Small intestine (tissue), 16 donors: ENCODE data around the gene PPIL4. TPM values are rescaled to one million over a fixed set of nuclear protein-coding genes. Genes with fewer than 3 reads are reported as not detected.

Experiments
- DNase-seq, 2 donors: peaks; one replicate each; pipeline versions ENCODE4 v3.0.0 to v3.0.0-alpha.2; 2013
- FAIRE-seq: peaks from 2 replicates; lab custom pipeline; 2012; peaks lifted over from hg19 to GRCh38; lab: Jason Lieb, UNC
- H3K27ac ChIP-seq, 3 donors: one replicate each; pipeline ENCODE4 v1.5.1; 2013; ENCODE audit warnings: low read length in 2 of 3, mild to moderate bottlenecking in 2 of 3, control low read depth in 1 of 3, inconsistent platforms in 1 of 3, low read depth in 1 of 3, moderate library complexity in 1 of 3
- H3K27me3 ChIP-seq, 3 donors: one replicate each; pipeline ENCODE4 v1.6.1; 2013; ENCODE audit warnings: low read length in 3 of 3, inconsistent platforms in 1 of 3; ENCODE audit not compliant: control insufficient read depth in 3 of 3, insufficient read depth in 3 of 3
- H3K36me3 ChIP-seq, 3 donors: one replicate each; pipeline ENCODE4 v1.6.1; 2013; ENCODE audit warnings: low read length in 3 of 3, inconsistent platforms in 1 of 3, low read depth in 1 of 3, mild to moderate bottlenecking in 1 of 3, moderate library complexity in 1 of 3; ENCODE audit not compliant: control insufficient read depth in 3 of 3, insufficient read depth in 2 of 3
- H3K4me1 ChIP-seq, 3 donors: one replicate each; pipeline ENCODE4 v1.6.1; 2013; ENCODE audit warnings: low read length in 2 of 3, inconsistent platforms in 1 of 3, low read depth in 1 of 3, mild to moderate bottlenecking in 1 of 3, moderate library complexity in 1 of 3; ENCODE audit not compliant: control insufficient read depth in 3 of 3, insufficient read depth in 2 of 3
- H3K4me3 ChIP-seq, 3 donors: one replicate each; pipeline ENCODE4 v1.5.1; 2013; ENCODE audit warnings: low read length in 3 of 3, control low read depth in 1 of 3, inconsistent platforms in 1 of 3, low read depth in 1 of 3, mild to moderate bottlenecking in 1 of 3, moderate library complexity in 1 of 3
- H3K9me3 ChIP-seq, 2 donors: one replicate each; pipeline ENCODE4 v1.6.1; 2013; ENCODE audit warnings: low read depth in 1 of 2, low read length in 1 of 2; ENCODE audit not compliant: control insufficient read depth in 2 of 2, insufficient read depth in 1 of 2
- WGBS, 3 donors: extraction: QIAGEN DNeasy Blood & Tissue Kit; methylation state at CpG; one replicate each; pipeline ENCODE4 v1.1.7; 2013; 5-methylcytosine and 5-hydroxymethylcytosine counted together
- long read RNA-seq, 10 donors: transcript quantifications; one replicate each; lab custom pipeline, GENCODE V29; 2026
- polyA plus RNA-seq, 4 donors: library from polyadenylated mRNA; stranded (reverse) in 3 of 4; unstranded in 1 of 4; fragments of 200-250 nt in 3 of 4; fragments of 120-200 nt in 1 of 4; gene quantifications; one replicate each; pipeline versions ENCODE4 v1.2.1 to v1.2.3, GENCODE V29; 2013
- donor health status: healthy with polysubstance abuse.
- donor health status: control.
- donor health status: control.
- donor health status: Bipolar disorder and iron deficiency.
- donor health status: healthy.

Gene PPIL4, protein sequence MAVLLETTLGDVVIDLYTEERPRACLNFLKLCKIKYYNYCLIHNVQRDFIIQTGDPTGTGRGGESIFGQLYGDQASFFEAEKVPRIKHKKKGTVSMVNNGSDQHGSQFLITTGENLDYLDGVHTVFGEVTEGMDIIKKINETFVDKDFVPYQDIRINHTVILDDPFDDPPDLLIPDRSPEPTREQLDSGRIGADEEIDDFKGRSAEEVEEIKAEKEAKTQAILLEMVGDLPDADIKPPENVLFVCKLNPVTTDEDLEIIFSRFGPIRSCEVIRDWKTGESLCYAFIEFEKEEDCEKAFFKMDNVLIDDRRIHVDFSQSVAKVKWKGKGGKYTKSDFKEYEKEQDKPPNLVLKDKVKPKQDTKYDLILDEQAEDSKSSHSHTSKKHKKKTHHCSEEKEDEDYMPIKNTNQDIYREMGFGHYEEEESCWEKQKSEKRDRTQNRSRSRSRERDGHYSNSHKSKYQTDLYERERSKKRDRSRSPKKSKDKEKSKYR
- 10 to 100 TPM; 15.1 to 34.8 (median 16.2) TPM for polyA plus RNA-seq
- long read RNA-seq, donor 1, transcript PPIL4-201 (13 exons, 2,232 nt), result major isoform, 10 of 22 reads
- long read RNA-seq, donor 1, partial matches to known transcripts, result 11 of 22 reads
- long read RNA-seq, donor 1, other reads (novel, unspliced or antisense), result 0 of 22 reads
- long read RNA-seq, donor 2, partial matches to known transcripts, result 0 of 1 reads
- long read RNA-seq, donor 2, other reads (novel, unspliced or antisense), result 0 of 1 reads
- long read RNA-seq, donor 3, partial matches to known transcripts, result 0 of 3 reads
- long read RNA-seq, donor 3, other reads (novel, unspliced or antisense), result 0 of 3 reads
- long read RNA-seq, donor 4, result 0 reads
- long read RNA-seq, donor 5, partial matches to known transcripts, result 0 of 3 reads
- long read RNA-seq, donor 5, other reads (novel, unspliced or antisense), result 0 of 3 reads
- long read RNA-seq, donor 6, transcript PPIL4-201 (13 exons, 2,232 nt), result major isoform, 6 of 7 reads
- long read RNA-seq, donor 6, partial matches to known transcripts, result 0 of 7 reads
- long read RNA-seq, donor 6, other reads (novel, unspliced or antisense), result 0 of 7 reads
- long read RNA-seq, donor 7, transcript PPIL4-201 (13 exons, 2,232 nt), result major isoform, 9 of 9 reads
- long read RNA-seq, donor 7, partial matches to known transcripts, result 0 of 9 reads
- long read RNA-seq, donor 7, other reads (novel, unspliced or antisense), result 0 of 9 reads
- long read RNA-seq, donor 8, result 0 reads
- long read RNA-seq, donor 9, partial matches to known transcripts, result 0 of 1 reads
- long read RNA-seq, donor 9, other reads (novel, unspliced or antisense), result 0 of 1 reads
- long read RNA-seq, donor 10, transcript PPIL4-201 (13 exons, 2,232 nt), result major isoform, 8 of 63 reads
- long read RNA-seq, donor 10, partial matches to known transcripts, result 55 of 63 reads
- long read RNA-seq, donor 10, other reads (novel, unspliced or antisense), result 0 of 63 reads

DNA sequence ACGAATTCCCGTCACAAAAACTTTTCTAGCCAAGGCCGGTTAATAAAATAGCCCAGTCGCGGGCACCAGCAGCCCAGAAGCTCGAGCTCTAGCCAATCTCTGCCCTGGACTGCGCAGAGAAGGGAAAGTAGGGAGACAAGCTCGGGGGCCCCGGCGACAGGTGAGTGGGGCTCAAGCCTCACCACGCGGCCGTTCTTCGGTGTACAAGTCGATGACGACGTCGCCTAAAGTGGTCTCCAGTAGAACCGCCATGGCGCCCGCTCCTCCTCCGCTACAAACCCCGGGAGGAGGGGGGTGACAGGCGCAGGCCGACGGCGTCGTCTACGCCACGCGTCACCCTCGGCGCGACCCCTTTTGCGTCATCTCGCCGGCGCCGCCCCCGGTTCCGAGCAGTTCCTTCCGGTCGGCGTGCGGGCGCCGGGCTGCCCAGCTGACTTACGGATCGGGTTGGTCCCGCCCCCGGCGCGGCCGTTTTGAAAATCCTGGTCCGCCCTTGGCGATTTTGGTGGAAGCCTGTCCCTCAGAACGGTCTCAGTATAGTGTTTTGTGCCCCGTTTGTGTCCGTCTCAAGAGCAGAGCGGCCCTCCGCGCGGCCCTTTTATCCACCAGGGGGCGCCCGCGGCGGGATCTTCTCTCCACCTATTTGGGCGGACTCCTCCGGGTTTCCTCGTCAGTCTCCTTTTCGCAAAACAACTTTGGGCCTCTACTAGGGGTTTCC is at the start of gene PPIL4:
Gene PPIL4 (minus strand): TSS at position 290 of the 718 bp plus-strand sequence. CDS start 38 bp downstream, at position 252.
- FAIRE-seq (no peak), DNase-seq (peak; percentile 91 to 99)
- H3K27ac ChIP-seq, result peak within 1 kb of the TSS; percentile 68 to 94 (median 94)
- H3K4me1 ChIP-seq, result peaks cover 2 to 7% (median 7%) of the 10 kb centered on the region in 3 donors
- peak within 1 kb of the TSS; percentile 72 to 96 (median 82) for H3K4me3 ChIP-seq
- no peaks in the 10 kb centered on the region for H3K9me3 ChIP-seq
- H3K27me3 ChIP-seq, result peaks cover 0 to 3% (median 0%) of the 10 kb centered on the region in 3 donors
- peaks cover 0 to 2% (median 0%) of the 10 kb centered on the region in 3 donors for H3K36me3 ChIP-seq
- WGBS, 3 donors, result 0% methylated on average over 61 to 71 of the region's 71 CpGs

DNA sequence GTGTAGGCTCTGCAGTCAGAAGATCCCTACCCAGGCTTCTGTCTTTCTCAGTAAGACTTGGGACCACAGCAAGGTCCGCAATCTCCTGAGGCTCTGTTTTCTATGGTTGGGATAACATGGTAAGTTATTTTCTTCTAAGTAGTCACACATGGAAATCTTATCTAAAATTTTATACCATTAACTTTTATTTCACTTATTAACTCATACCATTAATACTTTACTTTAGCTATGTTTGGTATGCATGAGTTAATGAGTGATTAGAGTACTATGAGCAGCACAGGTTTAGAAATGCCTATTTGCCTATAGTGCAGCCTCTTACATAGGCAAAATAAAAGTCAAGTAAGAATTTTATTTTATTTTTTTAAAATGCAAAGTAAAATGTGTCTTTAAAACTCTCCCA is 47.6 kb upstream of the PPIL4 start:
- Histone ChIP-seq H3K27me3 (no peaks in the 10 kb centered on the region), H3K36me3 (peaks cover 5 to 37% (median 14%) of the 10 kb centered on the region in 3 donors), H3K27ac (no peak overlapping the region), H3K4me1 (peaks cover 0 to 4% (median 0%) of the 10 kb centered on the region in 3 donors), H3K9me3 (no peaks in the 10 kb centered on the region), H3K4me3 (no peak overlapping the region)
- FAIRE-seq (no peak), DNase-seq (no peak)
- WGBS, 3 donors, result 97 to 100% (median 98%) methylated on average over 1 of the region's 1 CpG

GRCh38 chr6:149592983-149593382 is 47.1 kb upstream of the PPIL4 start:
- H3K36me3 ChIP-seq, result peaks cover 5 to 34% (median 14%) of the 10 kb centered on the region in 3 donors
- no peak for FAIRE-seq
- H3K27me3 ChIP-seq, result no peaks in the 10 kb centered on the region
- 90 to 97% (median 95%) methylated on average over 2 of the region's 2 CpGs for WGBS, 3 donors
- H3K4me1 ChIP-seq, result peaks cover 0 to 4% (median 0%) of the 10 kb centered on the region in 3 donors
- no peak for DNase-seq
- H3K9me3 ChIP-seq, result no peaks in the 10 kb centered on the region
- no peak overlapping the region for H3K4me3 ChIP-seq
- no peak overlapping the region for H3K27ac ChIP-seq

- DNase-seq (no peak), FAIRE-seq (no peak)
- peaks cover 7 to 40% (median 7%) of the 10 kb centered on the region in 3 donors for H3K36me3 ChIP-seq
- H3K27me3 ChIP-seq, result no peaks in the 10 kb centered on the region
- H3K4me1 ChIP-seq, result no peaks in the 10 kb centered on the region
- H3K4me3 ChIP-seq, result no peak overlapping the region
- WGBS, 3 donors, result 94 to 99% (median 95%) methylated on average over 2 of the region's 2 CpGs
- H3K27ac ChIP-seq, result no peak overlapping the region
- H3K9me3 ChIP-seq, result no peaks in the 10 kb centered on the region
Measured at GRCh38 chr6:149586149-149586548, 40.3 kb upstream of the PPIL4 start.

- Histone ChIP-seq H3K36me3 (peaks cover 4 to 28% (median 5%) of the 10 kb centered on the region in 3 donors), H3K4me1 (no peaks in the 10 kb centered on the region), H3K27ac (no peak overlapping the region), H3K9me3 (no peaks in the 10 kb centered on the region), H3K27me3 (no peaks in the 10 kb centered on the region), H3K4me3 (no peak overlapping the region)
- 97 to 98% (median 98%) methylated on average over 5 of the region's 5 CpGs for WGBS, 3 donors
- DNase-seq (no peak), FAIRE-seq (no peak)
Measured at GRCh38 chr6:149581349-149581748, 35.5 kb upstream of the PPIL4 start.

GRCh38 chr6:149580880-149581279 is 35.0 kb upstream of the PPIL4 start:
- DNase-seq (no peak), FAIRE-seq (no peak)
- Histone ChIP-seq H3K27me3 (no peaks in the 10 kb centered on the region), H3K27ac (no peak overlapping the region), H3K9me3 (no peaks in the 10 kb centered on the region), H3K4me3 (no peak overlapping the region), H3K36me3 (peaks cover 4 to 27% (median 5%) of the 10 kb centered on the region in 3 donors), H3K4me1 (no peaks in the 10 kb centered on the region)
- 97 to 100% (median 97%) methylated on average over 5 of the region's 5 CpGs for WGBS, 3 donors

DNA sequence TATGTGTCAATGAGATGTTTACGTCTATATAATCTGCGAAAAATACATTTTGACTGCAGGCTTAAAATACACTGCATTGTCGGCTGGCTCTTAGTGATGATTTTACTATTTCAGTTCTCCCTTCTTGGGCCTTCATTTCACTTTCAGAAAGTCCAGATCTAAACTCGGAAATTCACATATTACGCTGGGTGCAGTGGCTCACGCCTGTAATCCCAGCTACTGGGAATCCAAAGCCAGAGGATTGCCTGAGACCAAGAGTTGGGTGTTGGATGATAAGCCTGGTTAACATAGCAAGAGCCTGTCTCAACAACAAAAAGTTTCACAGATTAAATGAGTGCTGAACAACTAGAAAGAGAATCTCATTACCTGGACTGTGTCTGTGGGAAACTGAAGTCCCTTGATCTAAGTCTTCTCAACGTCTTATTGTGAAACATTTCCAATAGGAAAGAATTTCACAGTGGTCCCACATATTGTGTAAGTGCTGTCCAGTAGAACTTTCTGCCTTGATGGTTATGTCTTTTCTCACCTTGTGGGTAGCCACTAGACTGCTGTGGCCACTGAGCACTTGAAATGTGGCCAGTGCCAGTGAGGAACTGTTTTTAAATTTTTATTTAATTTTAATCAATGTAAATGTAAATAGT is 22.2 kb upstream of the PPIL4 start:
- FAIRE-seq (no peak), DNase-seq (no peak)
- Histone ChIP-seq H3K36me3 (peaks cover 0 to 6% (median 0%) of the 10 kb centered on the region in 3 donors), H3K9me3 (no peaks in the 10 kb centered on the region), H3K27ac (no peak overlapping the region), H3K4me3 (no peak overlapping the region), H3K27me3 (no peaks in the 10 kb centered on the region), H3K4me1 (peaks cover 0 to 4% (median 0%) of the 10 kb centered on the region in 3 donors)
- WGBS, 3 donors, result 84 to 85% (median 85%) methylated on average over 7 of the region's 7 CpGs
